22Rv1 (cell line): ENCODE results near the gene EPB41L4B.

ENCODE experiments used
- CTCF ChIP-seq: fragments of 450-650 bp; IDR thresholded peaks from 2 replicates; pipeline ENCODE4 v1.5.1; 2017; ENCODE audit warnings: mild to moderate bottlenecking
- ZFX ChIP-seq: fragments of 450-650 bp; IDR thresholded peaks from 2 replicates; pipeline ENCODE4 v1.6.1; 2017; ENCODE audit warnings: antibody characterized with exemption, borderline replicate concordance

GRCh38 chr9:109272045-109272444 lies 48.8 kb downstream of the EPB41L4B start:
- TF ChIP-seq CTCF (no peak), ZFX (no peak)
